Endothelial cell (in vitro differentiated cells): ENCODE results near the gene TTC7B. TPM values are rescaled to one million over a fixed set of nuclear protein-coding genes. Genes with fewer than 3 reads are reported as not detected.

Source experiments
- DNase-seq: peaks from one replicate; pipeline ENCODE4 v3.0.0; 2021; ENCODE audit warnings: low spot score
- H3K27ac Mint-ChIP-seq: one replicate; pipeline ENCODE4 v1.8.0; 2021; ENCODE audit warnings: mixed read lengths, inconsistent platforms; ENCODE audit not compliant: unreplicated experiment
- H3K27me3 Mint-ChIP-seq: one replicate; pipeline ENCODE4 v1.8.0; 2021; ENCODE audit warnings: mild to moderate bottlenecking, moderate library complexity, mixed read lengths, inconsistent platforms; ENCODE audit not compliant: unreplicated experiment
- H3K36me3 Mint-ChIP-seq: one replicate; pipeline ENCODE4 v1.8.0; 2021; ENCODE audit warnings: mild to moderate bottlenecking, low read depth, mixed read lengths, inconsistent platforms; ENCODE audit not compliant: unreplicated experiment
- H3K4me1 Mint-ChIP-seq: one replicate; pipeline ENCODE4 v1.8.0; 2021; ENCODE audit warnings: mild to moderate bottlenecking, mixed read lengths, inconsistent platforms; ENCODE audit not compliant: unreplicated experiment
- H3K4me3 Mint-ChIP-seq: one replicate; pipeline ENCODE4 v1.8.0; 2021; ENCODE audit warnings: mild to moderate bottlenecking, mixed read lengths, inconsistent platforms; ENCODE audit not compliant: unreplicated experiment
- H3K9me3 Mint-ChIP-seq: one replicate; pipeline ENCODE4 v1.8.0; 2021; ENCODE audit warnings: mixed read lengths, inconsistent platforms; ENCODE audit not compliant: unreplicated experiment
- total RNA-seq: library from RNA; stranded (reverse); fragmentation: NEBNext Ultra II Directional; extraction: Animal tissue kit (Norgen Biotek cat#: 25700); gene quantifications from one replicate; pipeline ENCODE4 v1.2.1, GENCODE V29; 2021; ENCODE audit not compliant: unreplicated experiment
- TF ChIP-seq, protein P1 (sequence below): fragments of 200-600 bp; sonication (generic); IDR thresholded peaks from one replicate; pipeline ENCODE4 v1.5.0; 2021; ENCODE audit warnings: antibody characterized with exemption; ENCODE audit not compliant: unreplicated experiment

The TTC7B gene
- total RNA-seq, 1 donor from 2014 or later, result 93.5 TPM

- no peak overlapping the region for H3K4me3 Mint-ChIP-seq
- H3K27ac Mint-ChIP-seq, result no peak overlapping the region
- no peak for DNase-seq
- H3K4me1 Mint-ChIP-seq, result no peaks in the 10 kb centered on the region
- no peaks in the 10 kb centered on the region for H3K9me3 Mint-ChIP-seq
- TF ChIP-seq, protein P1, sequence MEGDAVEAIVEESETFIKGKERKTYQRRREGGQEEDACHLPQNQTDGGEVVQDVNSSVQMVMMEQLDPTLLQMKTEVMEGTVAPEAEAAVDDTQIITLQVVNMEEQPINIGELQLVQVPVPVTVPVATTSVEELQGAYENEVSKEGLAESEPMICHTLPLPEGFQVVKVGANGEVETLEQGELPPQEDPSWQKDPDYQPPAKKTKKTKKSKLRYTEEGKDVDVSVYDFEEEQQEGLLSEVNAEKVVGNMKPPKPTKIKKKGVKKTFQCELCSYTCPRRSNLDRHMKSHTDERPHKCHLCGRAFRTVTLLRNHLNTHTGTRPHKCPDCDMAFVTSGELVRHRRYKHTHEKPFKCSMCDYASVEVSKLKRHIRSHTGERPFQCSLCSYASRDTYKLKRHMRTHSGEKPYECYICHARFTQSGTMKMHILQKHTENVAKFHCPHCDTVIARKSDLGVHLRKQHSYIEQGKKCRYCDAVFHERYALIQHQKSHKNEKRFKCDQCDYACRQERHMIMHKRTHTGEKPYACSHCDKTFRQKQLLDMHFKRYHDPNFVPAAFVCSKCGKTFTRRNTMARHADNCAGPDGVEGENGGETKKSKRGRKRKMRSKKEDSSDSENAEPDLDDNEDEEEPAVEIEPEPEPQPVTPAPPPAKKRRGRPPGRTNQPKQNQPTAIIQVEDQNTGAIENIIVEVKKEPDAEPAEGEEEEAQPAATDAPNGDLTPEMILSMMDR, result no peak
- H3K27me3 Mint-ChIP-seq, result peaks cover 2% of the 10 kb centered on the region
- peaks cover 6% of the 10 kb centered on the region for H3K36me3 Mint-ChIP-seq
Observed at GRCh38 chr14:90555126-90556011, 260.9 kb downstream of the TTC7B start.

DNA sequence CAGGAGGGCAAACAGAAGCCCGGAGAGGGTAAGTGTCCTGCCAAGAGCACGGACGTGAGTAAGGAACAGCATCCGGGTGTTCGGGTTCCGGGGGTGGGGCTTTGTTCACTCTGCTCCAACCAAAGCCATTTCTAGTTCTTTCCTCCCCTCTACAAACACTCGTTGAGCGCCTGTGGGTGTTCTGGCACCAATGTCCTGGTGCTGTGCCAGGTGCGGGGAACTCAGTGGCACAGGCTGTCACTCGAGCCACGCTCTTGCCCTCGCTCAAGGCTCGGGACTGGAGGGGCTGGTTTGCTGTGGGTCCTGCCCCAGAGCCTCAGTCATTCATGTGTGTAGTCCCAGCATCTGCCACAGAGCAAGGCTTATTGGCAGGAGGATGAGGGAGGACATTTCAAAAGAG, 261.9 kb downstream of the TTC7B start:
- Mint-ChIP-seq H3K9me3 (no peaks in the 10 kb centered on the region), H3K36me3 (peaks cover 8% of the 10 kb centered on the region), H3K4me3 (no peak overlapping the region), H3K27me3 (peaks cover 7% of the 10 kb centered on the region), H3K27ac (no peak overlapping the region), H3K4me1 (no peaks in the 10 kb centered on the region)
- no peak for DNase-seq
- TF ChIP-seq, protein P1, result no peak

DNA sequence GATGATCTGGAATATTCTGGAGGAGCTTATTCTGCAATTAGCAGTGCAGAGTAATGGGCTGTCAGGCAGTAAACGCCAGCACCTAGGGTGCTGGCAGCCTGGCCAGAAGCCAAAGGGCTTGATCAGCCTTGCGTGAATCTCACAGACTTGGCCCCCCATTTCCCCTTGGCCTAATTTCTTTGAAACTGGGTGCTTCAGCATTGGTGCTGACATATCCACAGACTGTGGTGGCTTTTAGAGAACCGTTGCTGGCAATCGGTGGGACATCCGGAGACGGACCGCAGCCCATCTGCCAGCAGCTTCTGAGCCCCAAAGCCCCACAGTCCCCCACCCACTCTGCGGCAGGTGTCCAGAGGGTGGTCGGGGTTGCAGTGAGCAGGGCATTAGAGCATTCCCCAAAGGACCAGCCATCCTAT, 262.3 kb downstream of the TTC7B start:
- H3K27me3 Mint-ChIP-seq, result peaks cover 7% of the 10 kb centered on the region
- TF ChIP-seq, protein P1, result no peak
- H3K9me3 Mint-ChIP-seq, result no peaks in the 10 kb centered on the region
- H3K36me3 Mint-ChIP-seq, result peaks cover 8% of the 10 kb centered on the region
- no peak overlapping the region for H3K27ac Mint-ChIP-seq
- H3K4me3 Mint-ChIP-seq, result no peak overlapping the region
- no peaks in the 10 kb centered on the region for H3K4me1 Mint-ChIP-seq
- DNase-seq, result no peak

GRCh38 chr14:90553298-90553920, 262.8 kb downstream of the TTC7B start:
- Mint-ChIP-seq H3K27ac (no peak overlapping the region), H3K9me3 (no peaks in the 10 kb centered on the region), H3K4me1 (no peaks in the 10 kb centered on the region), H3K36me3 (peaks cover 8% of the 10 kb centered on the region), H3K4me3 (no peak overlapping the region), H3K27me3 (peaks cover 7% of the 10 kb centered on the region)
- TF ChIP-seq, protein P1, result no peak
- no peak for DNase-seq
